ENCODE data around the gene SCAMP4.
A peak's percentile ranks its signal among the peaks of the same experiment; 100 is the strongest.

SCAMP4 gene

DNA sequence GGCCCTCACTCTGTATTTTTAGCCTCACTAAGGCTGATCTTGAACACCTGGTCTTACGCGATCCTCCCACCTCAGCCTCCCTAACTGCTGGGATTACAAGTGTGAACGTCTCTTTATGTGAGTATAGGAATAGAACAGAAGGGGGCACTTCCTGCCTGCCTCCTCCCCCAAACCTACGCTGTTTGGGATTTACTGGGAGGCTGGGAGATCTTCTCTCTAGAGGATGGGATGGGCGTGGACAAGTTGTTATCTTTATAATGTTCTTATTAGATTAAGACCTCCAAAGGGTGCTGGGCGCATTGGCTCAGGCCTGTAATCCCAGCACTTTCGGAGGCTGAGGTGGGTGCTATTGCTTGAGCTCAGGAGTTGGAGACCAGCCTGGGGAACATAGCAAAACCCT is 32.9 kb downstream of the SCAMP4 start:
- DNase-seq (ENCODE audit: low read depth in 2 of 2): no peak

DNA sequence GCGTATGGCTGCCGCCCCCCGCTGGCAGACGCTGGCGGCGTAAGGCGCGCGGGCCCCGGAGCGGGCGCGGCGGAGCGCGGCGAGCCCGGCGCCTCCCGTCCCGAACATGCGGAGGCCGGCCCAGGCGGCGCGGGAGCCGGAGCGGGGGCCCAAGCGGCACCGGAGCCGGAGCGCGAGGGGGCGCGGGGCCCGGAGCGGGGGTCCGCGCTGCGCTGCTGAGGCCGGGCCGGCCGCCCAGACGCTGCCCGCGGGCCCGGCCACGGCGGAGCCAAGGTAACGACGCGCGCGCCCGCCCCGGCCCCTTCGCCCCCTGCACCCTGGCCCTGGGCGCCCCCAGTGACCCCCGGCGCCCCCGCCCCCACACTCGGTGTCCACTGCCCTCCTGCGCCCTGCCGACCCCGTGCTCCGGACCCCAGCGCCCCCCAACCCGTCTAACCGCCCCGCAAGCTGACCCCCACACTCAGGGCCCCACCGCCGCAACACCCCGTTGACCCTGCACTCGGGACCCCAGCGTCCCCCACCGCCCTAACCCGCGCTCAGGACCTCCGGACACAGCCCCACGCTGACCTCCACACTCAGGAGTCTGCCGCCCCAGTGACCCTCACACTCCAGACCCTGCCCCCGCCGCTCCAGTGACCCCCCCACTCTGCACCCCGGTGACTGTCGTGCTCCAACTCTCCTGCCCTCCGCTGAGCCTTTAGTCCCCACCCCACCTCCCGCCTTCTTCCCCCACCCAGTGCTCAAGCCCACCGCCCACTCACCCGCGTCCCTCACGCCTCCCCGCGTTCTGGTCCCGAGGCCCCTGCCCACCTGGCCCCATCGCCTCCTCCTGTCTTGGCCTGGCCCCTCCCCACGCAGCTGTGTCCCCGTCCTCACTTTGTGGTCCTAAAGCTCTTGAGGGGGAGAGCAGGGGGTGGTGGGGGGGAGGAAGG is 36.2 kb downstream of the SCAMP4 start, which contains the start of gene CSNK1G2:
TSS of gene CSNK1G2 (plus strand) at position 27 of the 932 bp plus-strand sequence. CDS start 28,601 bp downstream, outside the sequence.
- peak in 1 of 2 donors; percentile 24 for DNase-seq (ENCODE audit: low read depth in 2 of 2)

DNA sequence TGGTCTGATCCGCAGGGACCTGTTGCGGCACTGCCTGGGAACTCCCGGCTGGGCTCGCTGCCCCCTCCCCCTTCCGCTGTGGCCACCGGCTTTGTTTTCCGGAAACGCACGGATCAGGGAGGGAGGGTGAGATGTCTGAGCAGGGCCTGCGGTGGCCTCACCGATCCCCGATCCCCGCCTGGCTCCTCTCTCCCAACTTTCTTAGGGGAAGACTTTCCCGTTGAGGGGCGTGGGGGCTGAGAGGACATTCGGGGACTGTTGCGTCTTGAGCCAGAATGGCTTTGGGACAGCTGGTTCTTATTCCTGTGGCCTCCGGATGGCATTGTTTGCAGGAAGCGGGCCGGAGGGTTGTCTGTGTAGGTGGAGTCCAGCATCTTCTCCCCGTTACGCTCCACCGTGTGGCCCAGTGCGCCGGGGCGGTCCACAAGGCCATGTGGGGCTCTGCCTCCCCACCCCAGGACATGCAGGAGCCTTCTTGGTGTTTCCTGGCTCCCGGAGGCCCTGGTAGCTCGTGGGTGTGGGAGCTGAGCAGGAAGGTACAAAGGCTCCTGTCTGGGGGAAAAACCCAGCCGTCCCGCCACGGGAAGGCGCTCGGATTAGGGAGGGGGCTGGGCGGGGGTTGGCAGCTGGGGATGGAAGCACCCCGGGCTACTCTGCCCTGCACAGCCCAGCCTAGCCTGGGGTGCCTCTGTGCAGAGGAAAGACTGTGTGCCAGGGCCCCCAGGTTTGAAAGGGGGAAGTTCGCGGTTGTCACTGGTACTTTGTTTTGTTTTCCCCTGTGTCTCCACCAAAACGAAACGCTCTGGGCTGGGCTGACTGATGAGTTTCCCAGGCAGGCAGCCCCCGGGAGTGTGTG is 37.1 kb downstream of the SCAMP4 start:
- peak; percentile 39 to 54 for DNase-seq (ENCODE audit: low read depth in 2 of 2)

DNA sequence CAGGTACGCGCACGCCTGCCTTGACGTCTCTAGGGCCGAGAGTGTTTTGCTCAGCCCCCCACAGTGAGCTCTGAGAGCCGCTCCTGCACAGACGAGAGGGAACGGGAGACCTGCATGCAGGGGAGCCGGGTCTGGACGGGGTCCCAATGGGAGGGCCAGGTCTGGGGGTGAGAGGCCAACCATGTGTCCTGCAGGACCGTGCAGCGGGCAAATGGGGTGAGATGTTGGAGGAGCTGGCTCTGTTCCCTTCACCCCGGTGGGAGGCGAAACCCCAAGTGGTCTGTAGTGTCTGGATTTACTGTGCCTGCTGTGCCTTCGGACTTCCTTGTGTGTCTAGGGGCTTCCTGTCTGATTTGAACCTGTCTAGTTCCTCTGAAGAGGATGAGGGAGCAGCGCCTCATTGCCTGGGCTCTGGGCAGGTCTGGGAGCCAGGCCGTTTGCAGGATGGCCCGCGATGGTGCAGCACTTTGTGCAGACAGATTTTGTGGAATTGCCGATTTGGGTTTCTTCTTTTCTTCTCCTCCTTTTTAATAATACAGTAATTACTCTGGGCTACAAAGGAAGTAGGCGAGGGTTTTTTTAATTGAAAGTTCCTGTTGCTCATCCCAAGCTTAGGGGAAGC is 37.8 kb downstream of the SCAMP4 start:
- no peak for DNase-seq (ENCODE audit: low read depth in 2 of 2)

DNA sequence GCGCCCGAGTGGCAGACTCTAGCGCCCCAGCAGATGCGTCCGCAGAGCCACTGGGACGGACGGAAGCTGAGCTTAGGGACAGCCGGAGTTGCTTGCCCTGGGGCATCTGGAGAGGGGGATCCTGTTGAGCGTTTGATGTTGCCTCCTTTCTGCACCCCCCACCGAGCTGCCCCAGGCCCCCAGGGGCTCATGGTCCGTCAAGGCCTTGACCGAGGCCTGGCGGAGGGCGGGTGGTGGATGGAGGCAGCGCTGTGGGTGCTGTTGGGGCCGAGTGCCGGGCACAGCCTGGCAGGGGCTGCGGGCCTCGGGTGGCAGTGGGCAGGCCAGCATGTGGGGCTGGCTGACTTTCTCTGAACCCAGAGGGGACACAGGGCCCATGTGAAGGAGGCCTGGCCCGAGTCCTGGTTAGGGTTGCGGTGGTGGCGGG is 38.5 kb downstream of the SCAMP4 start:
- DNase-seq (ENCODE audit: low read depth in 2 of 2): no peak

DNA sequence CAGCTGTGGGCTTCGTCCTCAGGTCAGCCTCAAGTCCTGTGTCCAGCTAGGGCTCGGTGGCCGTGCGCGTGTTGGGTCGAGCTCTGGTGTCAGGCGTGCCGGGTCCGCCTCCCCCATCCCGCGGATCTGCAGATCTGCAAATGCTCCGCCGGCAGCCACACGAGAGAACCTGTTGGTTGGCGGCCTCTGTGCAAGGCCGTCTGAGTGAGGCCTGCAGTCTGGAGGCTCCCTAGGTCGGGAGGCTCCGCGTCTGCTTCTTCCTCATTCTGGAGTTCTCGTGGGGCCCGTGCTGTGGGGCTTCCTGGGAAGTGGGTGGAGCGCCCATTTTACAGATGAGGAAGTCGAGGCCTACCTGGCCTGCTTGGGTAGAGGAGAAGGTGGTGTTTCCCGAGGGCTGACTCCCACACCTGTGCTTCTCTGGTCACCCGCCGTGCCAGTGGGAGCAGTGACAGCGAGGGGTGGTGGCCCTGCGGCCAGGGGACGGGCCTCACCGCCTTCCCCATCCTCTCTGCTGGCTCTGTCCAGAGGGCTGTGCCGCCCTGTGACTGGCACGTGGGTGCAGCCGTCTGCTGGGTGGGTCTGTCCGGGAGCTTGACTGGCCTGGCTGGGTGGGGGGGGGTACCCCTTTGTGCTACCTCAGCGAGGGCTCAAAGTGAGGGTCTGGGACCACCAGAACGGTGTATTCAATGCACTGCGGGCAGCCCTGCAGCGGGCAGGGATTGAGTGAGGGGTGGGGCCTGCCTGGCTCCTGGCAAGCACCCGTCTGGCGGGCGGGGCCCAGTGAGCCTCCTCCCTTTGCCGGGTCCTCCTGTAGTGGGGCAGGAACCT is 39.1 kb downstream of the SCAMP4 start:
- no peak for DNase-seq (ENCODE audit: low read depth in 2 of 2)

DNA sequence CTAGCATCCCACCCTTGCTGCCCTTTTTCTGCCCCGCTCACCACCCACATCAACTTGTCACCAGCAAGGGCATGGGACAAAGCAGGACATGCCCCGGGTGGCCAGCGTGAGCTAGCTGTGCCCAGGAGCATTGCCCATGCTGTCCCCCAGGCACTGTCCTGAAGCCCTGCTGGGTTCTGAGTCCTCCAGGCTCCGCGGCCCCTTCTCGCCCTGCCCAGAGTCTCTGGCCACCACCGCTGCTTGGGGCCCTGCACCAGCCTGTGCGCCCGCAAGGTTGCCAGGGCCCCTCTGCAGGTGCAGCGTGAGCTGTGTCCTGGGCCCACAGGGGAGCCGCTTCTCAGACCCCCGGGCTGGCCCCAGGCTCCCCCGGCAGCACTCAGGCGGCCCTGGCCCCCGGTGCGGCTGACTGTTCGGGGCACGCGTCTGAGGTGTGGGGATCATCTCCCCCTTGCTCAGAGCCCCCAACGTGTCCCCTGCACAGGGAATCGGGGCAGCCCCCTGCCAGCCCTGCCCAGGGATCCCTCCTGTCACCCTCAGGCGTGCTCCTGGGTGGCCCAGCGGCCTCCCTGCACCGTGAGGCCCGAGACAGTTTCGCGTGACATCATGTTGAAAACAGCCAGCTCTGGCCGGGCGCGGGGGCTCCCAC is 39.8 kb downstream of the SCAMP4 start:
- DNase-seq (ENCODE audit: low read depth in 2 of 2): no peak

DNA sequence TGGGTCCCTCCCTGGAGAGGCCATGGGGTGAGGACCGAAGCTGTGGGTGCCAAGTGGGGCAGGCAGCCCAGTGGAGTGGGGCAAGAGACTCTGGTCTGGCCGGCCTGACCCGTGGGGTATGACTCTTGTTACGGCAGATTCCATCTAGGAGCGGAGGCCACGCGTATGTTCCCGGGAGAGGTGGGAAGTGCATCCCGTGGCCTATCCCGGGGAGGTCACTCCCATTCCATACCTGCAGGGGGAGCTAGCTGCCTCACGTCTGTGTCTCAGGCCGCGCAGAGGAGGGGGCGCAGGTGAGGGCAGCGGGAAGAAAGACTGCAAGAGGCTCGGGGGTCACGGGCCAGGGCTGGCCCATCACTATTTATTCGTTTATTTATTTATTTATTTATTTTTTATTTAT is 40.7 kb downstream of the SCAMP4 start:
- no peak for DNase-seq (ENCODE audit: low read depth in 2 of 2)

DNA sequence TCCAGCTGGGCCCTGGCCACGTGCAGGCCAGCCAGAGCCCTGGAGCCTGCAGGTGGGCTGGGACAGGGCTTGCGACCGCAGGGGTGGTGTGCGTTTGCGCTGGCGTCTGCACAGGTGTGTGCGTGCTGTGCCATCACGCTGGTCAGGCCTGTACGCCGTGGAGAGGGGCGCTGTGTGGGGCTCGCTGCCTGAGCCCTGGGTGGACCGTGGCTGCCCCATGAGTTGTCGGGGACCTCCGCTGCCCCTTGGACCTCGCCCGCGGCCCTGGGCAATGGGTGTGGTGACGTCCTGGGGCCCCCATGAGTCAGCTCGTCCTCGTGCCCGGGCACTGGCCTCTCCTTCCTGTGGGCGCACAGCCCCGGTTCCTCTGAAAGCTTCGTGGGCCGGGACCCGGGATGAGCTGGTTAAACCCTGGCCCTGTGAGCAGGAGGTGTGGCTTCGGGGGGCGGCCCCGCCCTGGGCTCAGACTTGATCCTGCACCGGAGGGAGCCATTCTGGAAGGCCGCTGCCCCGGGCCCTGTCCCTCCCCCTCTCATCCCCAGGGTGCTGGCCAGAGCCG is 42.5 kb downstream of the SCAMP4 start:
- no peak for DNase-seq (ENCODE audit: low read depth in 2 of 2)

DNA sequence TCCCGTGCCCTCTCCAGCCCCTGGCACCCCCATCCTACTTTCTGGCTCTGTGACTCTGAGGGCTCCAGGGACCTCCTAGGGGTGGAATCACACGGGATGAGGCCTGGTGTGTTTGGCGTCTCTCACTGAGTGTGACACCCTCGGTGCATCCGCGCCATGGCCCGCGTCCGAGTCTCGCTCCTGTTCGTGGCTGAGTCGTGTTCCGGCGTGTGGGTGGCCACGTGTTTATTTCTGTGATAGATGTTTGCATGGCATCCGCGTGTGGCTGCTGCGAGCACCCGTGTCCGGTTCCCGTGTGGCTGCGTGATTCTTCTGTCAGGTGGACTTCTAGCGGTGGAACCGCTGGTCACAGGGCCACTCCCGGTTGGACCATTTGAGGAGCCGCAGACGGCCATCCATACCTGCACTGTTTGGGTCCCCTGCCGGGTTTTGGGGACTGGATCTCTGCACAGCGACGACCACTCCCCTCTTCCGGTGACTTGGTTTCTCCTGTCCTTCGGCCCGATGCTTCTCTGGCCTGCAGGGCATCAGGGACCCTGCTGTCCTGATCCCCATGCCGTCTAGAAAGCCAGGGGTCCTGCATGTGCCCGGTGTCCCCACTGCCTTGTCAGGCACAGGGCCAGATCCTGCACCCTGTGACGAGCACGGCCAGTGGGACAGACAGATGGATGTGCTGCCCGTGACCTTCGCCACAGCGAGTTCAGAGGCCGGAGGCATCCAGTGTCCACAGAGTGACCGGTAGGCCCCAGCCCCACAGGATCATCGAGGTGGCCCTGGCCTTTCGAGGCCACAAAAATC is 44.3 kb downstream of the SCAMP4 start:
- no peak for DNase-seq (ENCODE audit: low read depth in 2 of 2)

DNA sequence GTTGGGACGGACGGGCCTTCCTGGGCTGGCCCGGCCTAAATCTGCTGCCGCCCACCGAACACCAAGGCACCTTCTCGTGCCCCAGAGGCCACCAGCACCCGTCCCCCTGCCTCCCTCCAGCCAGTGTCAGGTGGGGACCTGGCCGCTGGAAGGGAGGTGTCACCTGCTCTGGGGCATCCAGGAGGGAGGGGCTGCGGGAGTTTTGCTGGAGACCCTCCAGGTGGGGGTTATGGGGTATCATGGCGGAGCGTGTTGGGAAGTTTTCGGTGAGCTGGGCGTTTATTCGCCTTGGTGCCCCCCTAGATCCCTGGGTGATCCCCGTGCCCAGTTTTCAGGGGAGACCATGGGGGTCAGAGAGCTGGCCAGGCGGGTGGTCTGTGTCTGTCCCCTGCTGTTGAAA is 45.4 kb downstream of the SCAMP4 start:
- DNase-seq (ENCODE audit: low read depth in 2 of 2): no peak

DNA sequence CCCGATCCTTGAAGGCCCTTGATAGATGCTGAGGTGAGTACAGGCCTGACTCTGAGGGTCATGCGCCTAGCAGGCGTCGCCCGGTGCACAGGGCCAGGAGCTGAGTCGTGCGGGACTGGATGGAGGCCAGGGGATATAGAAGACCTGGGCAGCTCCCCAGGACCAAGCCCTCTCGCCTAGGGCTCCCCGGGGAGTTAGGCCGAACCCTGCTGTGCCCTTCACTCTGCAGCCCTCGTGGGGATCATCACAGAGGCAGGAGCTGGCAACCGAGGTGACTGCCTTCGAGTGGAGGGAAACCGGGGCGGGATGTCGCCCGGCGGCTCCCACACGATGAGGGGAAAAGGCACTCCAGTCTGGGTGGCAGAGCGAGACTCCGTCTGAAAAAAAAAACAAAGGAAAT is 47.4 kb downstream of the SCAMP4 start:
- DNase-seq (ENCODE audit: low read depth in 2 of 2): no peak

DNA sequence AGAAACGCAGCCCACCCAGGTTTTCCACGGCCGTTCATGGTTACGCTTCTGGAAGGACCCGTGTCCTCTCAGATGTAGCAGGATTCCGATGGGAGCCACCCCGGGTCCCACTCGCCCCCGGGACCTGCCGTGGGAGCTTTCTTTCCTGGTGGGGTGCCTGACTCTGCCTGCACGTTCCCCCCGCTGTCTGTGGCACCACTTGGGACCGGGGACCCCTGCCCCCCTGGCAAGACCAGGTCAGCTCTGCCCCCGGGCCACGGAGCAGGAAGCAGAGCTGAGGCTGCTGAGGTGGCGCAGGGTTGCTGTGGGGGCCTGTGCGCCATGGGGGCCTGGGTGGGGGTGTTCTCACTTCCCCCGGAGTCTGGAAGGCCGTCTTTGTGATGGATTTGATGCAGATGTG is 47.8 kb downstream of the SCAMP4 start:
- DNase-seq (ENCODE audit: low read depth in 2 of 2): no peak

DNA sequence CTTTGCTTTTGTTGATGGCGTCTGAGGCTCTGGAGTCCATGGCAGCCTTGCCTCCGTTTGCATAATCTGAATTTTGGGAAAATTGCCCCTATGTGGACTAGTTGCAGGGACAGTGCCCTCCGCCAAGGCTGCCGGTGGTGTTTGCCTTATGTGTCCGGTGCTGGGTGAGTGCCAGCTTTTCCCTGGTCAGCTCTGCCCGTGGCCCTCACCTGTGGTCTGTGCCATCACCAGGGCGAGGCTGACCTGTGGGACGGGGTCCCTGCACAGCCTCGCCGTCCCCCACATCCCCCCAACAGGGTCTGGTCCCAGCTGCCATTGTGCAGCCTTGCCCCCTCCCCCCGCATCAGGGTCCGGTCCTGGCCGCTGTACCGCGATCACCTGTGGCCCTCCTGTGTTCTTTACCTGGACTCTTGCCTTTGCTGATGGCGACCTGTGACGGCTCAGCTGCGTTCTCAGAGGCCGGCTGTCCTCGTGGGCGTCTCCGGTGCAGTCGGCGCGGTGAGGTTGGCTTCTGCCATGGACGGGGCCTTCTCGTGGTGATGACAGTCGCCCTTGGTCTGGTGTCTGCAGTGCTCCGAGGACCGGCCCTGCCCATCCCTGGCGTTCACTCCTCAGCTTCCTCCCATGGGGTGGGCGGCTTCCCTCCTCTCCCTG is 48.4 kb downstream of the SCAMP4 start:
- DNase-seq (ENCODE audit: low read depth in 2 of 2): no peak

DNA sequence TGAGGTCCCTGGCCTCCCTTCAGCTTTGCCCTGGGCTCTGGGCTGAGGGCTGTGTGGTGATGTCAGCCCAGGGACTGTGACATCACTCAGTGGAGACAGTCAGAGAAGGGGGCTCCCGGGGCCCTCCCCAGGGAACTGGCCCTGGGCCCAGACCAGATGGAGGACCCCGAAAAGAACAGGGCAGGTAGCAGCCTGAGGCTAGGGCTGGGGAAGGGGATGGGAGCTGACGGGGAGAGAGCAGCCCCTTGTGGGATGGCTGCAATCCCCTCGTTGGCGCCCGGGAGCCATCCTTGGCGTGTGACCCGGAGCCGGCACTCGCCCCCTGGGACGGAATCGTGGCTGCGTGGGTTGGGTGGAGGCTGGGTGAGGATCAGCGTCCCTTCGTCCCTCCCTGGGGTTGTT is 49.3 kb downstream of the SCAMP4 start:
- DNase-seq (ENCODE audit: low read depth in 2 of 2): no peak

DNA sequence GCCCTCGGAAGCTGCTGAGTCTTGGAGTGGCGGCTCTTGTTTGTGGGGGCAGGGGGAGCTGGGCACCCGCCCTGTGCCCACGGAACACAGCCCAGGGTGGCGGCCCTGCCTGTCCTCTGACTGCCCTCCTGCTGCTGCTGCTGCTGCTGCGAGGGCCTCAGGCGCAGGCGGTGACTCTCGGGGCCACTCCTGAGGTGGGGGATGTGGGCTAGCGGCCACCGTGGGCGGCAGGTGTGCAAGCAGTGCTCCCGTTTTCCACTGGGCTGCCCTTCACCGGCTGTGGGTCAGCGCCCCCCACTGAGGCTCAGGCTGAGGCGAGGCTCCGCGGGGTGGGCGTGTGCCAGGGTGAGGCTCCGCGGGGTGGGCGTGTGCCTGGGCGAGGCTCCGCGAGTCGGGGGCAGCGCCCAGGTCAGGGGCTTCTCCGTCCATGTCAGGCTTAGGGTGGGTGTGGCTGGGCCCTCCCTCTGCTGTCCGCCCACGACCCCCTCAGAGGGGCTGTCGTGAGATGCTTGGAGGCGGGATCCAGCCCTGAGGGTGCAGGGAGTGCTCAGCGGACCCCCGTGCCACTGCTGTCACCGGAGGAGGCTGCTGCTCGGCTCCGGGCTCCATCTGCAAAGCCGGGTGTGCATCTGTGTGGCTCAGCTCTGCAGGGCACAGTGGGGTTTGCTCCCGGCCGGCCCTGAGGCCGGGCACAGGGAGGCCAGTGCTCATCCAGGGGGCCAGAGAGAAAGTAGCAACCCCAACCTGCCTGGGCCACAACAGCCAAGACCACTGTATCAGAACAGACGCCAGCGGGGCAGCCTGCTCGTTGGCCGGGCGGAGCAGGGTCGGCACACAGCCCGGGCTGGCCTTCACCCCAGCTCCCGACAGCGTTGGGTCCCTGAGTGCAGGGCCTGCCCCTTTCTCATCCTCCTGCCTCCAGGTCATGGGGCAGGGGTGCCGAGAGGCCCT is 50.2 kb downstream of the SCAMP4 start:
- DNase-seq (ENCODE audit: low read depth in 2 of 2): no peak

DNA sequence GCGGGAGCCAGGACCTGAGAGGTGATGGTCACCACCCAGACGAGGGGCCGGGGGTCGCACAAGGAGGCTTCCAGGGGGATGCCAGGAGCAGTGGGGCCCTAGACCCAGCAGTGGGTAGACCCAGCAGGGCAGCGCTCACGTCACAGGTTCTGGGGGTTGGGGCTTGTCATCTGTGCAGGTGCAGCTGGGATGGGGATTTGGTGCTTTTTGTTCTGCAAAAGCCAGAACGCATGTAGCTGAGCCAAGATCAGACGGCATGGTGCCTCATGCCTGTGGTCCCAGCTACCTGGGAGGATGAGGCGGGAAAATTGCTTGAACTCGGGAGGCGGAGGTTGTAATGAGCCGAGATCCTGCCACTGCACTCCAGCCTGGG is 50.9 kb downstream of the SCAMP4 start:
- no peak for DNase-seq (ENCODE audit: low read depth in 2 of 2)
